Measurements from ENCODE around the gene SMOC2.
"Not testable (repeated sequence)": the region's sequence is repeated elsewhere in the genome, so short reads cannot be mapped to it uniquely, and the experiment has no call there.

The SMOC2 gene

GRCh38 chr6:168699631-168700295 lies 258.8 kb downstream of the SMOC2 start:
- in situ Hi-C loops (cut with MboI; ENCODE audit: low sequenced_read_pairs): no loop called here

GRCh38 chr6:168700880-168701279 lies 259.9 kb downstream of the SMOC2 start:
- in situ Hi-C loops (cut with MboI; ENCODE audit: low sequenced_read_pairs): no loop called here

- in situ Hi-C loops (cut with MboI; ENCODE audit: low sequenced_read_pairs): no loop called here
Observed at GRCh38 chr6:168703990-168704389, 263.0 kb downstream of the SMOC2 start.

- in situ Hi-C loops (cut with MboI; ENCODE audit: low sequenced_read_pairs): no loop called here
Observed at GRCh38 chr6:168704678-168705077, 263.7 kb downstream of the SMOC2 start.

- in situ Hi-C loops (cut with MboI; ENCODE audit: low sequenced_read_pairs): not testable (repeated sequence)
Observed at GRCh38 chr6:168705271-168705670, 264.3 kb downstream of the SMOC2 start.

- in situ Hi-C loops (cut with MboI; ENCODE audit: low sequenced_read_pairs): no loop called here
Observed at GRCh38 chr6:168706471-168707177, 265.6 kb downstream of the SMOC2 start.

GRCh38 chr6:168708526-168708925 lies 267.5 kb downstream of the SMOC2 start:
- in situ Hi-C loops (cut with MboI; ENCODE audit: low sequenced_read_pairs): no loop called here

GRCh38 chr6:168708984-168709383 lies 268.0 kb downstream of the SMOC2 start:
- in situ Hi-C loops (cut with MboI; ENCODE audit: low sequenced_read_pairs): no loop called here

- in situ Hi-C loops (cut with MboI; ENCODE audit: low sequenced_read_pairs): no loop called here
Observed at GRCh38 chr6:168709390-168709789, 268.4 kb downstream of the SMOC2 start.

- in situ Hi-C loops (cut with MboI; ENCODE audit: low sequenced_read_pairs): no loop called here
Observed at GRCh38 chr6:168709991-168710390, 269.0 kb downstream of the SMOC2 start.

GRCh38 chr6:168711049-168711640 lies 270.2 kb downstream of the SMOC2 start:
- in situ Hi-C loops (cut with MboI; ENCODE audit: low sequenced_read_pairs): no loop called here

GRCh38 chr6:168711666-168712300 lies 270.8 kb downstream of the SMOC2 start:
- in situ Hi-C loops (cut with MboI; ENCODE audit: low sequenced_read_pairs): no loop called here

- in situ Hi-C loops (cut with MboI; ENCODE audit: low sequenced_read_pairs): no loop called here
Observed at GRCh38 chr6:168712993-168713392, 272.0 kb downstream of the SMOC2 start.

GRCh38 chr6:168713839-168714238 lies 272.9 kb downstream of the SMOC2 start:
- in situ Hi-C loops (cut with MboI; ENCODE audit: low sequenced_read_pairs): no loop called here

- in situ Hi-C loops (cut with MboI; ENCODE audit: low sequenced_read_pairs): no loop called here
Observed at GRCh38 chr6:168714547-168715260, 273.7 kb downstream of the SMOC2 start.

GRCh38 chr6:168715643-168716481 lies 274.9 kb downstream of the SMOC2 start:
- in situ Hi-C loops (cut with MboI; ENCODE audit: low sequenced_read_pairs): no loop called here

- in situ Hi-C loops (cut with MboI; ENCODE audit: low sequenced_read_pairs): no loop called here
Observed at GRCh38 chr6:168716581-168716980, 275.6 kb downstream of the SMOC2 start.

GRCh38 chr6:168717491-168717890 lies 276.5 kb downstream of the SMOC2 start:
- in situ Hi-C loops (cut with MboI; ENCODE audit: low sequenced_read_pairs): no loop called here

All from HL-60/S4 treated with phorbol 12-myristate 13-acetate at 8.2 ng/mL for 4 days and 3 days (cell line).